Adipocyte (in vitro differentiated cells): ENCODE results near the gene IPPK.

Experiments used
- DNase-seq: peaks from one replicate; pipeline ENCODE4 v3.0.0-alpha.2; 2015; ENCODE audit warnings: low read depth
- H3K27me3 ChIP-seq: replicated peaks from 2 replicates; pipeline ENCODE4 v1.7.0; 2013; ENCODE audit warnings: mild to moderate bottlenecking, low read length, moderate library complexity; ENCODE audit not compliant: control insufficient read depth, insufficient read depth
- H3K36me3 ChIP-seq: 2 replicates; pipeline ENCODE4 v1.7.0; 2013; ENCODE audit warnings: low read length, mild to moderate bottlenecking, moderate library complexity; ENCODE audit not compliant: control insufficient read depth, insufficient read depth, severe bottlenecking
- H3K4me1 ChIP-seq: 2 replicates; pipeline ENCODE4 v1.7.0; 2013; ENCODE audit warnings: mild to moderate bottlenecking, low read length, moderate library complexity; ENCODE audit not compliant: control insufficient read depth, insufficient read depth
- H3K4me3 ChIP-seq: 2 replicates; pipeline ENCODE4 v1.7.0; 2013; ENCODE audit warnings: mild to moderate bottlenecking, low read length, moderate library complexity
- H3K9ac ChIP-seq: 2 replicates; pipeline ENCODE4 v1.7.0; 2013; ENCODE audit warnings: mild to moderate bottlenecking, low read length, moderate library complexity
- H3K9me3 ChIP-seq: 2 replicates; pipeline ENCODE4 v1.7.0; 2013; ENCODE audit warnings: mild to moderate bottlenecking, low read length, moderate library complexity; ENCODE audit not compliant: control insufficient read depth

IPPK gene, protein sequence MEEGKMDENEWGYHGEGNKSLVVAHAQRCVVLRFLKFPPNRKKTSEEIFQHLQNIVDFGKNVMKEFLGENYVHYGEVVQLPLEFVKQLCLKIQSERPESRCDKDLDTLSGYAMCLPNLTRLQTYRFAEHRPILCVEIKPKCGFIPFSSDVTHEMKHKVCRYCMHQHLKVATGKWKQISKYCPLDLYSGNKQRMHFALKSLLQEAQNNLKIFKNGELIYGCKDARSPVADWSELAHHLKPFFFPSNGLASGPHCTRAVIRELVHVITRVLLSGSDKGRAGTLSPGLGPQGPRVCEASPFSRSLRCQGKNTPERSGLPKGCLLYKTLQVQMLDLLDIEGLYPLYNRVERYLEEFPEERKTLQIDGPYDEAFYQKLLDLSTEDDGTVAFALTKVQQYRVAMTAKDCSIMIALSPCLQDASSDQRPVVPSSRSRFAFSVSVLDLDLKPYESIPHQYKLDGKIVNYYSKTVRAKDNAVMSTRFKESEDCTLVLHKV

DNA sequence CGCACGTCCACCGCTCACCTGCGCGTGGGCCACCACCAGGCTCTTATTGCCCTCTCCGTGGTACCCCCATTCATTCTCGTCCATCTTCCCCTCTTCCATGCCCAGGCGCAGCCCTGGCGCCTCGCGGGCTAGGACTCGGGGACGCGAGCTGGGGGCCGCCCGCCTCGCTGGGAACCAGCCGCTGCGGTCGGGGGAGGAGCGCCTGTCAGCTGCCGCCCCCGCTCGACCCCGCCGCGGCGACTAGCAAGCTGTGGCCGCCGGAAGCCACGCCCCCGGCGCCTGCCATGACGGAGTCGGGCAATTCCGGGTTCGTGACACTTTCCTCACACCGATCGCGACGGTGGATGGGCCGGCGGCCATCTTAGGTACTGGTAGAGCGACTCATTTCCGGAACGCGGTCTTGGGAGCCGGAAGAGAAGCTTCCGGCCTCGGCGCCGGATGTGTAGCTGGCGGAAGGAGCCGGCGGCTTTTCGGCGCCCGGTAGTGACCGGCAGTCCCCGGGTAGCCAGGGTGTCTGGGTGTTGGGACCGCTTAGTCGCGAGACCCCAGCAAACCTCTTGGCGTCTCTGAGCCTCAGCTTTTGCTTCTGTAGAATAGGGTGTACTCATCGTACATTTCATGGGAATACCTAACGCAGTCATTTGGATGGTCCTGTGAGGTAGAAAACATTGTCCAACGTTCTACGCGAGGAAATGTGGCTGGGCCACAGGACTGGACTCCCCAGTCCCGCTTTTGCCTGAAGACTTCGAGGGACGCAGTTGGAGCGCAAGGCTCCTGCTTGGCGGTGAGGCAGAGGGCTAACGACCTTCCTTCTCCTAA, at the start of gene IPPK:
IPPK (minus strand) TSS at position 242 of the 819 bp plus-strand sequence; CDS start at position 99, 143 bp downstream.
- peak; percentile 99 for DNase-seq

DNA sequence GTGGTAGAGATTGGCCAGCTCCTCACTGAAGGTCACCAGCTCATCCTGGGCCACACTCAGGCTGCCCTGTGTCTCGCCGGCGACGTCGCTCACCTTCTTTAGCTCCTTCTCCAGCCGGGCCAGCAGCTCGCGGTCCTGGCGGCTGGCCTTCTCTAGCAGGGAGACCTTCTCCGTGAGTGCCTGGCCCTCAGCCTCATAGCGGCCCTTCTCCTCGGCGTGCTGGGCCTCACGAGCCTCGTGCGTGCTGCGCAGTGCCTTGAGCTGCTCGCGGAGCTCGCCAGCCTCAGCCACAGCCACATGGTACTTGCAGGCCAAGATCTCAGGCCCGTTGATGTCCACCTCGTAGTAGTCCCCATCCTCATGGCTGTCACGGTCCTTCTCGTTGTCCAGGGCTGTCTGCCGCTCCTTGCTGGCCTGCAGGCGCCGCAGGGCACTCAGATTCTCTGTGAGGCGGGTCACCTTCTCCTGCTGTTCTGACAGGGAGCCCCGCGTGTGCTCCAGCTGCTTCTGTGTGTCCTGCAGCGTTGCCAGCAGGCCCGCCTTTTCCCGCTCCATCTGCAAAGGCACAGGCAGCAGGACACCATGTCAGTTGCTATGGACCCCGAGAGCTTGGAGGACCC, 49.2 kb upstream of the IPPK start:
- H3K36me3 ChIP-seq = peaks cover 73% of the 10 kb centered on the region
- peaks cover 13% of the 10 kb centered on the region for H3K4me1 ChIP-seq
- DNase-seq = no peak
- H3K27me3 ChIP-seq = no peaks in the 10 kb centered on the region
- no peak overlapping the region for H3K9ac ChIP-seq
- H3K4me3 ChIP-seq = no peak overlapping the region
- no peaks in the 10 kb centered on the region for H3K9me3 ChIP-seq

More for the DNA sequence above, at the start of gene IPPK:
- peaks cover 7% of the 10 kb centered on the region for H3K36me3 ChIP-seq
- peak within 1 kb of the TSS; percentile 95 for H3K4me3 ChIP-seq
- H3K9me3 ChIP-seq = no peaks in the 10 kb centered on the region
- H3K4me1 ChIP-seq = peaks cover 25% of the 10 kb centered on the region
- peak within 1 kb of the TSS; percentile 97 for H3K9ac ChIP-seq
- no peaks in the 10 kb centered on the region for H3K27me3 ChIP-seq

DNA sequence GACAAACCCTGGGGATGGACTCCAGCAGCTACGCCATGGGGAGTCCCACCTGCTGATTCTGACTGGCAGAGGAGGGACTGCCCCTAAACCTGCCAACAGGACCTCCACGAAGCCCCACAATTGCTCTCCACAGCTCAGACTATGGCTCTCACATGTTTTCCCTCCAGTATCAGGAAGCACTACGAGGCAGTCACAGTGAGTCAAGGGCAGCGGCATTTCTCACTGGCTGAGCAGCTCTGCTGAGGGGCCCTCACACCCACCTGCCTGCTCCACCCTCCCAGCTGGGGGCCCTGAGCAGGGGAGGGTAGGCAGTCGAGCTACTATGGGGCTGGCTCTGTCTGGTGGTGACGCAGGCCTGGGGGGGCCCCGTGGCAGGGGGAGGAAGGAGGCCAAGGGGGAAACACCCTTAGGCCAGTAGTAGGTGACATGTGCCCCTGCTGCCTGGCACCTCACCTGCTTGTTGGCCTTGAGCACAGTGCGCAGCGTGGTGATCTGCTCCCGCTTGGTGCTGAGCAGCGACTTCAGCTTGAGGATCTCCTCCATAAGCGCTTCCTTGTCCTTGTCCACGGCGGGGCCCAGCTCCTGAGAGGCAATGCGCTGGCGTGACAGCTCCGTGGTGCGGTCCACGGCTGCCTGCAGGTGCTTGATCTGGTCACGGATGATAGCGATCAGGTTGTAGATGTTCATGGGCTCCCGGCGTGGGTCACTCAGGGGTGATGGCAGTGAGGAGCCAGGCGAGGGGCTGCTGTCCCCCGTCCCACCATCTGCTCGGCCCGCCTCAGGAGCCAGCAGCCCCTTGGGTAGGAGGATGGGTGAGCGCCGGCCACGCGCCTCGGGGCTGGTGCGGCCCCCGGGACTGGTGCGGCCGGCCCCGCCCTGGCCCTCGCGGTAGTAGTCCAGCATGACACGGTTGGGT, 48.4 kb upstream of the IPPK start:
- no peak overlapping the region for H3K9ac ChIP-seq
- H3K4me3 ChIP-seq = no peak overlapping the region
- no peaks in the 10 kb centered on the region for H3K9me3 ChIP-seq
- no peaks in the 10 kb centered on the region for H3K27me3 ChIP-seq
- peaks cover 81% of the 10 kb centered on the region for H3K36me3 ChIP-seq
- no peak for DNase-seq
- H3K4me1 ChIP-seq = peaks cover 13% of the 10 kb centered on the region

DNA sequence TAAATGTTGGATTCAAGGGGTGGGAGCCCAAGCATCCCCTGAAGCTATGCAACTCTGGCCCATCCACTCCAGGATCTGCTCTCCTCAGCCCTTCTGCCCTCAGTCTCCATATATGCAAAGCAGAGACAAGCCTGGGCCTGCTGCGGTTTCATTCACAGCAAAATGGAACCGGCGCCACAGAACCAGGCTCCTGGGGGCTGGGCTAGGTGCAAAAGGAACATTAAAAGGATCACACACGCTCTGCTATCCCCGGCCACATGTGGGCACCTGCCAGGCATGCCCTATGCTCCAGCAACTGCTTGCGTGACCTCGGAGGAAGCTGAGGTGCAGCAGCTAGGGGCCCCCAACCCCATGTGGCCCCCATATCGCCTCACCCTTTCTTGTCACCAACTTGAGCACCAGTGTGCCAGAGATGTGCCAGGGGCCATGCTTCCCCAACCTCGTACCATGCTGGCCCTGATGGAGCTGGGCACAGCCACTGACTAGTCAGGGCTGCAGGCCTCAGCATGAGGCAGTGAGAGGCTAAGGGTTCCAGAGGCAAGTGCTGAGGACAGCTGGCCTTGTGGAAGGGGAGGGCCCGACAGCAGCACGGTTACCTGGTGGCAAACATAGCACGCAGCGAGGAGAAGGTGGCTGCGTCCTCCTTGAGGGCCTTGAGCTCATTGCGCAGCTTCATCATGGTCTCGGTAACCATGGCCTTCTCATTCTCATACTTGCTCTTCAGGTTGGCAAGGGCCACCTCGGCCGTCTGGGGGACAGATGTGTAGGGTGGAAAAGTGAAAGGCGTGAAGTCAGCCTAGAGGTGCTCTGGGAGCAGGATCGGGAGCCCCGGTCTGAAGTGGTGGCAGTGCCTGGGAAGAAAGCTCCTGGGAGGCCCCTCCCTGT, 47.5 kb upstream of the IPPK start:
- Histone ChIP-seq H3K9ac (no peak overlapping the region), H3K36me3 (peaks cover 88% of the 10 kb centered on the region), H3K9me3 (no peaks in the 10 kb centered on the region), H3K4me1 (peaks cover 13% of the 10 kb centered on the region), H3K4me3 (no peak overlapping the region), H3K27me3 (no peaks in the 10 kb centered on the region)
- DNase-seq = no peak

DNA sequence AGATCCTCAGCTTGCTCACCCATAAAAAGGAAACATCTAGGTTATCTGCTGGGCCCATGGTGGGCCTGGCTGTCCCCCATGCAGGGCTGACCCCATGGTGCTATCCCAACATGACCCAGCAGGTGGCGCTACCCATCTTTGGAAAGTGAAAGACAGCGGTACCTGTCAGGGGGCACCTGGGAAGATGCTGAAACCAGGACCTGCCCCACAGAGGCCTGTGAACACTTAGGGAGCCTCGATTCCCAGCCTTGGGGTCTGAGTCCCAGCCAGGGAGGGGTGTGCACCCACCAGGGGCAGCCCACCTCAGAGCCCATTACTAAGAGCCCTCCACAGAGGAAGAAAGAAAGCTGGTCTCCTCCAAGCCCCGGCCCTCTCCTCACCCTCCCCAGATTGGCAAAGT, 46.6 kb upstream of the IPPK start:
- peaks cover 87% of the 10 kb centered on the region for H3K36me3 ChIP-seq
- peak; percentile 73 for DNase-seq

DNA sequence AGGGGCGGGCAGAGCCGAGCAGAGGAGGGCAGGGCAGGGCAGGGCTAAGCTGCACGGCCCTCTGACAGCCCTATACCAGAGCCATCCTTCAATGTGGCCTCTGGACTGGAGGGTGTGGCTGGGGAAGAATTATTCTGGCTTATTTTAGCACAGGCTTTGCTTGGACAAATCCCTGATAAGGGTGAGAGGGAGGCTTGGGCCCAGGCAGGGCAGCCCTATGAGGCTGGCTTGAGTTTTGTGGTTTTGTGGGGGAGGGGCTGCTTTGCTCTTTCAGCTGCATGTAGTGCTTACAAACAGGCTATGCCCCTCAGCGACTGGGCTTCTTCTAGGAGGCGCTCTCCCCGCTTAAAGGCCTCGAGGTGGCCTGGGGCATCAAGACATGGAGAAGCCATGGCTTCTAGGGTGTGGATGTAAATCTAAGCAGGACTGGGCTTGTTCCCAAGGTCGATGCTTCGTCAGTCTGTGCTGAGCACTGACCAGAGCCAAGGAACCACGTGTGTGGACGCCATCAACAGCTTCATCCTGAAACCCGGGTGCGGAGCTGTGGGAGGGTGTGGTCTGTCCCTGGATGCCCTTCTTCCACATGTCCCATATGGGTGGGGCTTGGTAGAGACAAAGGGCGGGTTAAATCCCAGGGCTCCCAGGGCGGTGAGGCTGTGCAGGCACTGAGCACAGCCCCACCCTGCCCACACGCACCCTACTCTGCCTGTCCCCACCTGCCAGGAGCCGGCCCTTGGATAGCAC, 45.7 kb upstream of the IPPK start:
- Histone ChIP-seq H3K27me3 (no peaks in the 10 kb centered on the region), H3K9ac (peak overlapping the region; percentile 24), H3K36me3 (peaks cover 87% of the 10 kb centered on the region), H3K4me1 (peaks cover 13% of the 10 kb centered on the region), H3K9me3 (no peaks in the 10 kb centered on the region), H3K4me3 (no peak overlapping the region)
- no peak for DNase-seq

More for the DNA sequence above, 46.6 kb upstream of the IPPK start:
- H3K27me3 ChIP-seq = no peaks in the 10 kb centered on the region
- peaks cover 13% of the 10 kb centered on the region for H3K4me1 ChIP-seq
- peak overlapping the region; percentile 24 for H3K9ac ChIP-seq
- no peaks in the 10 kb centered on the region for H3K9me3 ChIP-seq
- H3K4me3 ChIP-seq = no peak overlapping the region

- H3K4me1 ChIP-seq = peaks cover 13% of the 10 kb centered on the region
- peaks cover 87% of the 10 kb centered on the region for H3K36me3 ChIP-seq
- peak overlapping the region; percentile 16 for H3K9ac ChIP-seq
- H3K4me3 ChIP-seq = no peak overlapping the region
- no peak for DNase-seq
- no peaks in the 10 kb centered on the region for H3K27me3 ChIP-seq
- no peaks in the 10 kb centered on the region for H3K9me3 ChIP-seq
Measured at GRCh38 chr9:92714787-92715487, 45.0 kb upstream of the IPPK start.

DNA sequence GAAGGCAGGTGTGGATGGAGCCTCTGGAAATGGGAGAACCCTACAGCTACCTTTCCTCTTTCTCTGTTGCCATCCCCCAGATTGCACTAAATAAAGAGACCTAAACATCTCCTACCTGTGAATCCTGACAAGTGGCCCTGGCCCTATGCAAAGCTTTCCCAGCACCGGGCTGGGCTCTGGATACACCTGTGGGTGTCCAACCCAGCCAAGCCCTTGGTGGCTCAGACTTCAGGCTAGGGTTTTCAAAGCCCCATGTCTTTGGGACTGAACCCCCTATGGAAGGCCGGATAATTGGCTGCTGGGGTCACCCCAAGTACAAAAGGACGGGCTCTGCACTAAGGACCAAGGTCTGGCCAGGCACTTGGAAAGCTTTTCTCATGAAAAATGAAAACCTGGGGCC, 44.1 kb upstream of the IPPK start:
- Histone ChIP-seq H3K27me3 (no peaks in the 10 kb centered on the region), H3K4me3 (no peak overlapping the region), H3K36me3 (peaks cover 85% of the 10 kb centered on the region), H3K4me1 (peaks cover 13% of the 10 kb centered on the region), H3K9ac (no peak overlapping the region), H3K9me3 (no peaks in the 10 kb centered on the region)
- no peak for DNase-seq

- Histone ChIP-seq H3K27me3 (no peaks in the 10 kb centered on the region), H3K4me3 (no peak overlapping the region), H3K9ac (no peak overlapping the region), H3K9me3 (no peaks in the 10 kb centered on the region), H3K36me3 (peaks cover 81% of the 10 kb centered on the region), H3K4me1 (peaks cover 13% of the 10 kb centered on the region)
- no peak for DNase-seq
Measured at GRCh38 chr9:92713528-92713927, 43.6 kb upstream of the IPPK start.
